SU-DHL-6 (cell line): ENCODE results near the gene RECQL5.

Experiments
- H2AFZ ChIP-seq: fragments of 200-600 bp; sonication (generic); 2 replicates; pipeline ENCODE4 v1.6.1; 2014; ENCODE audit warnings: low read depth, mild to moderate bottlenecking, moderate library complexity, mixed read lengths, antibody characterized with exemption, low read length; ENCODE audit not compliant: severe bottlenecking
- H3F3A ChIP-seq: fragments of 200-600 bp; shearing (Covaris generic); 2 replicates; pipeline ENCODE4 v1.6.0; 2016; ENCODE audit warnings: antibody characterized with exemption, mild to moderate bottlenecking; ENCODE audit not compliant: insufficient read depth
- H3K27ac ChIP-seq: fragments of 200-600 bp; sonication (generic); 2 replicates; pipeline ENCODE4 v1.5.1; 2016; ENCODE audit warnings: low read depth, mild to moderate bottlenecking, low read length, moderate library complexity, mixed read lengths
- H3K27me3 ChIP-seq: fragments of 200-600 bp; sonication (generic), shearing (Covaris generic); 2 replicates; pipeline ENCODE4 v1.6.0; 2014; ENCODE audit warnings: mild to moderate bottlenecking, low read length
- H3K36me3 ChIP-seq: fragments of 200-600 bp; sonication (generic); 2 replicates; pipeline ENCODE4 v1.6.1; 2014; ENCODE audit warnings: mild to moderate bottlenecking, low read length, mixed read lengths
- H3K4me2 ChIP-seq: fragments of 300-600, 200-600 bp; shearing (Covaris generic), sonication (generic); 2 replicates; pipeline ENCODE4 v1.6.0; 2014; ENCODE audit warnings: low read length, low read depth, mild to moderate bottlenecking; ENCODE audit not compliant: poor library complexity, severe bottlenecking
- H3K4me3 ChIP-seq: fragments of 200-600 bp; sonication (generic); 2 replicates; pipeline ENCODE4 v1.5.1; 2014; ENCODE audit warnings: antibody characterized with exemption, low read length, mild to moderate bottlenecking, mixed read lengths; ENCODE audit not compliant: insufficient read depth, poor library complexity, severe bottlenecking
- H3K79me2 ChIP-seq: fragments of 200-600 bp; sonication (generic); 2 replicates; pipeline ENCODE4 v1.6.1; 2014; ENCODE audit warnings: mild to moderate bottlenecking, low read length, moderate library complexity; ENCODE audit not compliant: insufficient read depth
- H3K9ac ChIP-seq: fragments of 200-600 bp; sonication (generic); 2 replicates; pipeline ENCODE4 v1.7.0; 2014; ENCODE audit warnings: mild to moderate bottlenecking, low read length
- H3K9me2 ChIP-seq: fragments of 200-600 bp; sonication (generic); replicated peaks from 2 replicates; pipeline ENCODE4 v1.6.1; 2014; ENCODE audit warnings: low read length; ENCODE audit not compliant: insufficient read depth
- H3K9me3 ChIP-seq: fragments of 200-600 bp; sonication (generic); 2 replicates; pipeline ENCODE4 v1.6.1; 2014; ENCODE audit warnings: low read length, mixed read lengths; ENCODE audit not compliant: insufficient read depth
- H4K20me1 ChIP-seq: fragments of 200-600 bp; sonication (generic); 2 replicates; pipeline ENCODE4 v1.6.1; 2014; ENCODE audit warnings: low read depth, mild to moderate bottlenecking, antibody characterized with exemption, low read length, moderate library complexity, mixed read lengths
- EZH2phosphoT487 ChIP-seq: fragments of 200-600 bp; sonication (generic), shearing (Covaris generic); conservative IDR thresholded peaks from 2 replicates; pipeline ENCODE4 v1.6.1; 2018; ENCODE audit warnings: mild to moderate bottlenecking, antibody characterized with exemption, low read length, moderate library complexity, mixed read lengths
- TF ChIP-seq, protein P1 (sequence below): fragments of 200-600 bp; sonication (generic); IDR thresholded peaks from one replicate; pipeline ENCODE4 v1.5.1; 2017; ENCODE audit warnings: antibody characterized with exemption, mild to moderate bottlenecking, low read length, moderate library complexity; ENCODE audit not compliant: insufficient read depth, poor library complexity, severe bottlenecking

The RECQL5 gene

DNA sequence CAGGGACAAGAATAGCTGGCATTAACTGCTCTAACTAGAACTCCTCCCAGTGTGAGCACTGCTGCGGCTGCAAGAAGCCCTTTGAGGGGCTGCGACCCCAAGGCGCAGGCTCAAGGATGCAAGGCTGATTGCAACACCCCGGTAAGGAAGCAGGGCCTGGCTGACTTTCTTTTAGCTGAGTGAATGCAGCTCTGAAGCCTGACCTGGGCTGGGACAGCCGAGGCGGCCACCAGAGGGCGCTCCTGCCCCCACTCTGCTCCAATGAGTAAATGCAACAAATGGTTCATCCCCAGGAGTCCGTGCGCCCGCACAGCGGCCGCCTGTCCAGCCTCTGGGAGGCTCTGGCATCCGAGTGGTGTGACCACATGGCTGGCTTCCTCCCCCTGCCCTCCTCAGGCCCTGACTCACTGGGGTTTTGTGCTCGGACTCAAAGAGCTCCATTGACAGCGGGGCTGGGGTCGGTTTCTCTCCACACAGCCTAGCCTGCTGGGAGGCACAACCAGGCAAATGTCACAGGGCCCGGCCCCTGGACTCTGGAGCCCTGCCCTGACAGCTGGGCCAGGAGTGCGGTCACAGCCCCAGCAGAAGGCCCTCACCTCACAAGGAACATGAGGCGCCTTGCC, 34.0 kb downstream of the RECQL5 start, which contains the start of gene SMIM5:
SMIM5 (plus strand) TSS at position 572 of the 623 bp plus-strand sequence. CDS start 6,768 bp downstream, outside the sequence.
- H3K4me3 ChIP-seq = no peak within 1 kb of the TSS
- H3K9ac ChIP-seq = 0 out of 2 replicates have a peak within 1 kb of the TSS, but pooled peaks have one; percentile 4
- H3F3A ChIP-seq = no peaks in the 10 kb centered on the region
- H3K79me2 ChIP-seq = no peaks in the 10 kb centered on the region
- H3K9me3 ChIP-seq = no peaks in the 10 kb centered on the region
- H3K9me2 ChIP-seq = no peaks in the 10 kb centered on the region
- no peaks in the 10 kb centered on the region for H3K27me3 ChIP-seq
- TF ChIP-seq, protein P1, sequence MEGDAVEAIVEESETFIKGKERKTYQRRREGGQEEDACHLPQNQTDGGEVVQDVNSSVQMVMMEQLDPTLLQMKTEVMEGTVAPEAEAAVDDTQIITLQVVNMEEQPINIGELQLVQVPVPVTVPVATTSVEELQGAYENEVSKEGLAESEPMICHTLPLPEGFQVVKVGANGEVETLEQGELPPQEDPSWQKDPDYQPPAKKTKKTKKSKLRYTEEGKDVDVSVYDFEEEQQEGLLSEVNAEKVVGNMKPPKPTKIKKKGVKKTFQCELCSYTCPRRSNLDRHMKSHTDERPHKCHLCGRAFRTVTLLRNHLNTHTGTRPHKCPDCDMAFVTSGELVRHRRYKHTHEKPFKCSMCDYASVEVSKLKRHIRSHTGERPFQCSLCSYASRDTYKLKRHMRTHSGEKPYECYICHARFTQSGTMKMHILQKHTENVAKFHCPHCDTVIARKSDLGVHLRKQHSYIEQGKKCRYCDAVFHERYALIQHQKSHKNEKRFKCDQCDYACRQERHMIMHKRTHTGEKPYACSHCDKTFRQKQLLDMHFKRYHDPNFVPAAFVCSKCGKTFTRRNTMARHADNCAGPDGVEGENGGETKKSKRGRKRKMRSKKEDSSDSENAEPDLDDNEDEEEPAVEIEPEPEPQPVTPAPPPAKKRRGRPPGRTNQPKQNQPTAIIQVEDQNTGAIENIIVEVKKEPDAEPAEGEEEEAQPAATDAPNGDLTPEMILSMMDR = peak; percentile 86
- no peak for TF ChIP-seq EZH2phosphoT487
- no peaks in the 10 kb centered on the region for H4K20me1 ChIP-seq
- H3K36me3 ChIP-seq = no peaks in the 10 kb centered on the region
- no peak within 1 kb of the TSS for H2AFZ ChIP-seq
- H3K4me2 ChIP-seq = no peak within 1 kb of the TSS
- H3K27ac ChIP-seq = no peak within 1 kb of the TSS

DNA sequence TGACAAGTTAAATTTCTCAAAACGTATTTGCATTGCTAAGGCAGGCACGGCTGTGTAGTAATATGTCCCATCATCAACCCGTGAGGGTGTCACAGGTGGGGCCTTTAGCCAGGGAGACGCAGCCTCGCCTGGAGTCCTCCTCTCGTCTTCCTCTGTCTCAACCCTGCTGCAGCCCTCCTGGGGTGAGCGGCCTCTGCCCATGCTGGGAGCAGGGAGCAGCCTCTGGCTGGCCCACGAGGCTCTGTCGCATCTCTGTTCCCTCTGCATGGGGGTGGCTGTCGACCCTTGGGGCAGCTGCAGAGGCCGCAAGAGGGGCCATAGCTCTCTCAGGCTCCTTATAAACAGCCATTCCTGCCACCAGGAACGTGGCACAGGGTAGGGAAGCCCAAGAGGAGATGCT, 34.5 kb downstream of the RECQL5 start:
- Histone ChIP-seq H3F3A (no peaks in the 10 kb centered on the region), H3K27ac (no peak overlapping the region), H3K9me2 (no peaks in the 10 kb centered on the region), H3K9me3 (no peaks in the 10 kb centered on the region), H3K27me3 (no peaks in the 10 kb centered on the region), H3K4me2 (no peak overlapping the region), H4K20me1 (no peaks in the 10 kb centered on the region), H3K9ac (no peak overlapping the region), H3K36me3 (no peaks in the 10 kb centered on the region), H2AFZ (no peak overlapping the region), H3K4me3 (no peak overlapping the region), H3K79me2 (no peaks in the 10 kb centered on the region)
- TF ChIP-seq, protein P1 = no peak
- TF ChIP-seq EZH2phosphoT487 = no peak

DNA sequence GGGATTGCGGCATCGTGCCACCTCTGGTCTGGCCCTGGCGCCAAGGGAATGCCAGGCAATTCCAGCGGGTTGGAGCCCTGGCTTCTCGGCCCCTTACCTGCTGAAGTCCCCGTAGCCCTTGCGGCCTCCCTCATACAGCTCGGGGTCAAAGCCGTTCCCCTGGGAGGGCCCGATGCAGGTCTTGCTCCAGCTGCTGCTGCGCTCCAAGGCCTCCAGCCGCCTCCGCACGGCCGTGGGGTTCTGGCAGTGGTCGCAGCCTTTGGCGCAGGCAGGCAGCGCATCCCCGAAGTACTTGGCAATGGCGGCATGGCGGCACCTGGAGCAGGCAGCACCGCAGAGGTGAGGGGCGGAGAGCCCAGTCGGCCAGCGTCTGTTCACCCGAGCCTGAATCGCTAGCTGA, 35.6 kb downstream of the RECQL5 start:
- Histone ChIP-seq H3K9me2 (no peaks in the 10 kb centered on the region), H3F3A (no peaks in the 10 kb centered on the region), H3K27me3 (no peaks in the 10 kb centered on the region), H2AFZ (no peak overlapping the region), H3K9me3 (no peaks in the 10 kb centered on the region), H3K4me3 (no peak overlapping the region), H3K9ac (no peak overlapping the region), H3K27ac (no peak overlapping the region), H3K4me2 (no peak overlapping the region), H4K20me1 (no peaks in the 10 kb centered on the region), H3K79me2 (no peaks in the 10 kb centered on the region), H3K36me3 (no peaks in the 10 kb centered on the region)
- no peak for TF ChIP-seq EZH2phosphoT487
- TF ChIP-seq, protein P1 = no peak
